ENCODE results near the gene YWHAH.

GRCh38 chr22:31912407-31912743 lies 32.0 kb upstream of the YWHAH start:
- TF ChIP-seq CTCF (IDR thresholded peaks at IDR 0.05) (no peak), POLR2AphosphoS5 (IDR thresholded peaks at IDR 0.05) (no peak)

Data from stomach (tissue), 4 donors.